Measurements from ENCODE around the gene REL.

DNA sequence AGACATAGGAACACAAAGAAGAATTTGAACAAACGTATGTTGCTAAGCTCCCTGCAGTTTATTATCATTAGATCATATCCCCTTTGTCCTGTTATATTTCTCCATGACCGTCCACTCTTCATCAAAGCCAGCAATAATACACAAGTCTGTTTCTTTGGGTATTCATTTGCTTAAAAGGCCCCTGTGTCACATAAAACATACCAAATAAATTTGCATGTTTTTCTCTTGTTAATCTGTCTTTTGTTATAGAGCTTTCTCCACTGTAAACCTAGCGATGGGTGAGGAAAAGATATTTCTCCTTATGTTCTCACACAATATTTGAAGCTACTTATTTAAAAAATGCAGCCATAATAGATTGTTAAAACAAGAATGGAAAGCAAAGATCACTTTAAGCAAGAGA lies 42.9 kb upstream of the REL start:
- TF ChIP-seq, protein P1, sequence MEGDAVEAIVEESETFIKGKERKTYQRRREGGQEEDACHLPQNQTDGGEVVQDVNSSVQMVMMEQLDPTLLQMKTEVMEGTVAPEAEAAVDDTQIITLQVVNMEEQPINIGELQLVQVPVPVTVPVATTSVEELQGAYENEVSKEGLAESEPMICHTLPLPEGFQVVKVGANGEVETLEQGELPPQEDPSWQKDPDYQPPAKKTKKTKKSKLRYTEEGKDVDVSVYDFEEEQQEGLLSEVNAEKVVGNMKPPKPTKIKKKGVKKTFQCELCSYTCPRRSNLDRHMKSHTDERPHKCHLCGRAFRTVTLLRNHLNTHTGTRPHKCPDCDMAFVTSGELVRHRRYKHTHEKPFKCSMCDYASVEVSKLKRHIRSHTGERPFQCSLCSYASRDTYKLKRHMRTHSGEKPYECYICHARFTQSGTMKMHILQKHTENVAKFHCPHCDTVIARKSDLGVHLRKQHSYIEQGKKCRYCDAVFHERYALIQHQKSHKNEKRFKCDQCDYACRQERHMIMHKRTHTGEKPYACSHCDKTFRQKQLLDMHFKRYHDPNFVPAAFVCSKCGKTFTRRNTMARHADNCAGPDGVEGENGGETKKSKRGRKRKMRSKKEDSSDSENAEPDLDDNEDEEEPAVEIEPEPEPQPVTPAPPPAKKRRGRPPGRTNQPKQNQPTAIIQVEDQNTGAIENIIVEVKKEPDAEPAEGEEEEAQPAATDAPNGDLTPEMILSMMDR (conservative IDR thresholded peaks at IDR 0.05; ENCODE audit: low read length), result no peak
- no peak for TF ChIP-seq EZH2phosphoT487 (IDR thresholded peaks at IDR 0.05; ENCODE audit: borderline replicate concordance, low read depth, low read length)

All from OCI-LY7 (cell line).